GM23248 (cell line): Measurements from ENCODE around the gene FCER2. TPM values are rescaled to one million over a fixed set of nuclear protein-coding genes. Genes with fewer than 3 reads are reported as not detected.

Experiments used
- DNase-seq: peaks from one replicate; pipeline ENCODE4 v3.0.0-alpha.2; 2015
- H2AFZ ChIP-seq: fragments of 200-600 bp; sonication (generic); 2 replicates; pipeline ENCODE4 v1.6.1; 2016; ENCODE audit warnings: antibody characterized with exemption
- H3F3A ChIP-seq: fragments of 200-600 bp; sonication (generic); 2 replicates; pipeline ENCODE4 v1.6.1; 2016; ENCODE audit warnings: mild to moderate bottlenecking, antibody characterized with exemption, mixed run types; ENCODE audit not compliant: insufficient read depth
- H3K27ac ChIP-seq: fragments of 200-600 bp; sonication (generic); 2 replicates; pipeline ENCODE4 v1.5.1; 2016; ENCODE audit warnings: mild to moderate bottlenecking
- H3K27me3 ChIP-seq: fragments of 200-600 bp; sonication (generic); replicated peaks from 2 replicates; pipeline ENCODE4 v1.6.1; 2016; ENCODE audit warnings: mild to moderate bottlenecking; ENCODE audit not compliant: insufficient read depth
- H3K36me3 ChIP-seq: fragments of 200-600 bp; sonication (generic); 2 replicates; pipeline ENCODE4 v1.6.1; 2016; ENCODE audit warnings: low read depth, mild to moderate bottlenecking
- H3K4me1 ChIP-seq: fragments of 200-600 bp; sonication (generic); 2 replicates; pipeline ENCODE4 v1.6.1; 2016; ENCODE audit warnings: mild to moderate bottlenecking; ENCODE audit not compliant: insufficient read depth
- H3K4me2 ChIP-seq: fragments of 200-600 bp; sonication (generic); one replicate; pipeline ENCODE4 v1.6.1; 2016; ENCODE audit warnings: mild to moderate bottlenecking; ENCODE audit not compliant: unreplicated experiment
- H3K4me3 ChIP-seq: fragments of 200-600 bp; sonication (generic); 2 replicates; pipeline ENCODE4 v1.5.1; 2016; ENCODE audit warnings: mild to moderate bottlenecking
- H3K79me2 ChIP-seq: fragments of 200-600 bp; sonication (generic); 2 replicates; pipeline ENCODE4 v1.6.1; 2016; ENCODE audit warnings: mild to moderate bottlenecking; ENCODE audit not compliant: insufficient read depth
- H3K9ac ChIP-seq: fragments of 200-600 bp; sonication (generic); 2 replicates; pipeline ENCODE4 v1.6.1; 2016; ENCODE audit warnings: mild to moderate bottlenecking
- H3K9me2 ChIP-seq: fragments of 200-600 bp; sonication (generic); 2 replicates; pipeline ENCODE4 v1.6.1; 2016; ENCODE audit warnings: mixed run types, mild to moderate bottlenecking, moderate library complexity; ENCODE audit not compliant: insufficient read depth
- H3K9me3 ChIP-seq: fragments of 200-600 bp; sonication (generic); one replicate; pipeline ENCODE4 v1.6.1; 2017; ENCODE audit warnings: low read depth
- H4K20me1 ChIP-seq: fragments of 200-600 bp; sonication (generic); 2 replicates; pipeline ENCODE4 v1.6.0; 2016; ENCODE audit not compliant: insufficient read depth
- EZH2 ChIP-seq: fragments of 200-600 bp; sonication (generic); IDR thresholded peaks from 2 replicates; pipeline ENCODE4 v1.6.1; 2018; ENCODE audit warnings: antibody characterized with exemption, mild to moderate bottlenecking; ENCODE audit not compliant: insufficient read depth, poor library complexity, severe bottlenecking
- EZH2phosphoT487 ChIP-seq: fragments of 200-600 bp; sonication (generic); IDR thresholded peaks from 2 replicates; pipeline ENCODE4 v1.6.1; 2018; ENCODE audit warnings: antibody characterized with exemption, moderate library complexity, mild to moderate bottlenecking, low read depth; ENCODE audit not compliant: insufficient read depth
- WGBS, 2 experiments: methylation state at CpG; one replicate each; pipeline ENCODE4 v1.1.6; 2015 to 2017; ENCODE audit warnings: low lambda C conversion rate in 2 of 2, low coverage in 1 of 2; ENCODE audit errors: missing lambda C conversion rate in 2 of 2; 5-methylcytosine and 5-hydroxymethylcytosine counted together
- in situ Hi-C: fragments of 300-500 bp; cut with MboI; formaldehyde crosslinking; loops from 2 replicates; pipeline ENCODE4 v1.15.0; 2020
- polyA plus RNA-seq: library from polyadenylated mRNA; unstranded; fragments of >200 nt; fragmentation: Nextera tagmentation; extraction: Ambion mirVana; gene quantifications from 2 replicates; pipeline ENCODE4 v1.2.1, GENCODE V29; 2016
- total RNA-seq: library from RNA; depleted of rRNA; stranded (reverse); fragments of >200 nt; shearing (Covaris generic); gene quantifications from 2 replicates; pipeline ENCODE4 v1.2.3, GENCODE V29; 2014

Gene FCER2
- total and polyA plus RNA-seq, 2 experiments from 2014 or later, result not detected

- no peak overlapping the region for H3K27ac ChIP-seq
- peaks cover 24% of the 10 kb centered on the region for H3K27me3 ChIP-seq
- no peaks in the 10 kb centered on the region for H3K79me2 ChIP-seq
- H2AFZ ChIP-seq, result no peak overlapping the region
- H4K20me1 ChIP-seq, result no peaks in the 10 kb centered on the region
- no peaks in the 10 kb centered on the region for H3K36me3 ChIP-seq
- no peak overlapping the region for H3K4me2 ChIP-seq
- no peak overlapping the region for H3K4me3 ChIP-seq
- H3K9ac ChIP-seq, result no peak overlapping the region
- H3F3A ChIP-seq, result no peaks in the 10 kb centered on the region
- WGBS, 2 experiments, result 32 to 36% methylated on average over 14 of the region's 14 CpGs
- DNase-seq, result peak; percentile 54
- H3K9me2 ChIP-seq, result no peaks in the 10 kb centered on the region
- in situ Hi-C loops, result no loop called here
- no peaks in the 10 kb centered on the region for H3K9me3 ChIP-seq
- no peak for TF ChIP-seq EZH2
- TF ChIP-seq EZH2phosphoT487, result no peak
- H3K4me1 ChIP-seq, result no peaks in the 10 kb centered on the region
These were observed 44.7 kb downstream of the FCER2 start for GRCh38 chr19:7657131-7657751.

- in situ Hi-C loops, result no loop called here
- H3K4me2 ChIP-seq, result no peak overlapping the region
These were observed 46.4 kb downstream of the FCER2 start for GRCh38 chr19:7655581-7655980.

GRCh38 chr19:7654401-7654800 is 47.5 kb downstream of the FCER2 start:
- H3F3A ChIP-seq, result no peaks in the 10 kb centered on the region

More at GRCh38 chr19:7655581-7655980, 46.4 kb downstream of the FCER2 start:
- no peak overlapping the region for H3K27ac ChIP-seq
- H3K36me3 ChIP-seq, result no peaks in the 10 kb centered on the region
- H3K4me3 ChIP-seq, result no peak overlapping the region
- no peaks in the 10 kb centered on the region for H3F3A ChIP-seq
- H3K27me3 ChIP-seq, result peaks cover 18% of the 10 kb centered on the region
- no peaks in the 10 kb centered on the region for H3K79me2 ChIP-seq
- WGBS, 2 experiments, result 66 to 69% methylated on average over 8 of the region's 8 CpGs
- H3K9ac ChIP-seq, result no peak overlapping the region
- no peaks in the 10 kb centered on the region for H4K20me1 ChIP-seq
- H2AFZ ChIP-seq, result no peak overlapping the region
- H3K9me2 ChIP-seq, result no peaks in the 10 kb centered on the region
- TF ChIP-seq EZH2phosphoT487, result no peak
- no peak for TF ChIP-seq EZH2
- H3K9me3 ChIP-seq, result no peaks in the 10 kb centered on the region
- DNase-seq, result no peak
- no peaks in the 10 kb centered on the region for H3K4me1 ChIP-seq

GRCh38 chr19:7652061-7652641 is 49.8 kb downstream of the FCER2 start:
- no peaks in the 10 kb centered on the region for H3K36me3 ChIP-seq
- peak overlapping the region; percentile 49 for H3K4me3 ChIP-seq
- peak overlapping the region; percentile 17; the same call in 1 of the 2 replicates for H3K9ac ChIP-seq
- H3F3A ChIP-seq, result no peaks in the 10 kb centered on the region
- H3K4me2 ChIP-seq, result peak overlapping the region; percentile 59
- DNase-seq, result peak; percentile 74
- 4 to 5% methylated on average over 28 of the region's 28 CpGs for WGBS, 2 experiments
- H4K20me1 ChIP-seq, result no peaks in the 10 kb centered on the region
- in situ Hi-C loops, result no loop called here
- peak overlapping the region; percentile 77 for H2AFZ ChIP-seq
- peaks cover 6% of the 10 kb centered on the region; the same call in 1 of the 2 replicates for H3K27me3 ChIP-seq
- no peak overlapping the region for H3K27ac ChIP-seq
- H3K79me2 ChIP-seq, result no peaks in the 10 kb centered on the region
- H3K9me3 ChIP-seq, result no peaks in the 10 kb centered on the region
- H3K9me2 ChIP-seq, result no peaks in the 10 kb centered on the region
- no peaks in the 10 kb centered on the region for H3K4me1 ChIP-seq
- TF ChIP-seq EZH2phosphoT487, result no peak
- TF ChIP-seq EZH2, result no peak

More at GRCh38 chr19:7654401-7654800, 47.5 kb downstream of the FCER2 start:
- TF ChIP-seq EZH2phosphoT487 (no peak), EZH2 (no peak)
- Histone ChIP-seq H3K9me3 (no peaks in the 10 kb centered on the region), H3K4me2 (no peak overlapping the region), H3K79me2 (no peaks in the 10 kb centered on the region), H3K27me3 (peaks cover 19% of the 10 kb centered on the region), H2AFZ (no peak overlapping the region), H3K4me3 (no peak overlapping the region), H3K9ac (no peak overlapping the region), H4K20me1 (no peaks in the 10 kb centered on the region), H3K9me2 (no peaks in the 10 kb centered on the region), H3K27ac (no peak overlapping the region), H3K36me3 (no peaks in the 10 kb centered on the region), H3K4me1 (no peaks in the 10 kb centered on the region)
- in situ Hi-C loops, result no loop called here
- WGBS, 2 experiments, result 22 to 26% methylated on average over 8 of the region's 8 CpGs
- peak; percentile 36 for DNase-seq
